ENCODE data around the gene PHKB. TPM values are rescaled to one million over a fixed set of nuclear protein-coding genes. Genes with fewer than 3 reads are reported as not detected.
"Not testable (repeated sequence)": the region's sequence is repeated elsewhere in the genome, so short reads cannot be mapped to it uniquely, and the experiment has no call there.

Gene PHKB
- total and polyA plus RNA-seq, 4 donors, result 24.4 to 86.5 (median 42.7) TPM

GRCh38 chr16:47463771-47464624 is 2.9 kb downstream of the PHKB start:
- intact Hi-C loops (cut with DNase I), result loop anchor here in 1 of 2 donors (10.0 kb wide), 1 partner anchor 171 kb away; no protein-coding TSS in a partner anchor
- 72 to 74% methylated on average over 11 of the region's 11 CpGs for WGBS, 2 donors
- H3K27ac ChIP-seq (ENCODE audit: low read depth in 1 of 2, low read length in 2 of 2), result no peak overlapping the region

GRCh38 chr16:47465919-47466630 is 4.9 kb downstream of the PHKB start:
- WGBS, 2 donors, result 83% methylated on average over 2 of the region's 2 CpGs
- DNase-seq (no peak), ATAC-seq (ENCODE audit: low FRiP score) (no peak)
- Histone ChIP-seq H3K27me3 (ENCODE audit: control insufficient read depth in 1 of 2, insufficient read depth in 2 of 2, low read length in 1 of 2) (no peaks in the 10 kb centered on the region), H3K4me1 (ENCODE audit: control insufficient read depth in 1 of 2, insufficient read depth in 2 of 2, low read length in 2 of 2) (peaks cover 2% of the 10 kb centered on the region in 2 donors), H3K36me3 (ENCODE audit: control insufficient read depth in 1 of 2, insufficient read depth in 2 of 2, low read length in 1 of 2) (no peaks in the 10 kb centered on the region), H3K27ac (ENCODE audit: low read depth in 1 of 2, low read length in 2 of 2) (no peak overlapping the region), H3K4me3 (ENCODE audit: low read length in 2 of 2) (no peak overlapping the region), H3K9me3 (ENCODE audit: control insufficient read depth, low read length) (no peaks in the 10 kb centered on the region)
- intact Hi-C loops (cut with DNase I), result loop anchor here in 1 of 2 donors (10.0 kb wide), 1 partner anchor 169 kb away; no protein-coding TSS in a partner anchor

More at GRCh38 chr16:47463771-47464624, 2.9 kb downstream of the PHKB start:
- ATAC-seq (ENCODE audit: low FRiP score), result no peak
- Histone ChIP-seq H3K4me1 (ENCODE audit: control insufficient read depth in 1 of 2, insufficient read depth in 2 of 2, low read length in 2 of 2) (peaks cover 2 to 4% of the 10 kb centered on the region in 2 donors), H3K4me3 (ENCODE audit: low read length in 2 of 2) (no peak overlapping the region), H3K27me3 (ENCODE audit: control insufficient read depth in 1 of 2, insufficient read depth in 2 of 2, low read length in 1 of 2) (no peaks in the 10 kb centered on the region), H3K9me3 (ENCODE audit: control insufficient read depth, low read length) (no peaks in the 10 kb centered on the region), H3K36me3 (ENCODE audit: control insufficient read depth in 1 of 2, insufficient read depth in 2 of 2, low read length in 1 of 2) (no peaks in the 10 kb centered on the region)
- DNase-seq, result no peak

GRCh38 chr16:47467501-47467900 is 6.4 kb downstream of the PHKB start:
- H3K27ac ChIP-seq (ENCODE audit: low read depth in 1 of 2, low read length in 2 of 2), result no peak overlapping the region
- intact Hi-C loops (cut with DNase I), result loop anchor here in 1 of 2 donors (10.0 kb wide), 1 partner anchor 167 kb away; no protein-coding TSS in a partner anchor
- no peak for ATAC-seq (ENCODE audit: low FRiP score)
- H3K27me3 ChIP-seq (ENCODE audit: control insufficient read depth in 1 of 2, insufficient read depth in 2 of 2, low read length in 1 of 2), result no peaks in the 10 kb centered on the region
- no peak overlapping the region for H3K4me3 ChIP-seq (ENCODE audit: low read length in 2 of 2)
- DNase-seq, result no peak
- peaks cover 2% of the 10 kb centered on the region in 2 donors for H3K4me1 ChIP-seq (ENCODE audit: control insufficient read depth in 1 of 2, insufficient read depth in 2 of 2, low read length in 2 of 2)
- H3K36me3 ChIP-seq (ENCODE audit: control insufficient read depth in 1 of 2, insufficient read depth in 2 of 2, low read length in 1 of 2), result no peaks in the 10 kb centered on the region
- H3K9me3 ChIP-seq (ENCODE audit: control insufficient read depth, low read length), result no peaks in the 10 kb centered on the region
- WGBS, 2 donors, result 83 to 88% methylated on average over 2 of the region's 2 CpGs

DNA sequence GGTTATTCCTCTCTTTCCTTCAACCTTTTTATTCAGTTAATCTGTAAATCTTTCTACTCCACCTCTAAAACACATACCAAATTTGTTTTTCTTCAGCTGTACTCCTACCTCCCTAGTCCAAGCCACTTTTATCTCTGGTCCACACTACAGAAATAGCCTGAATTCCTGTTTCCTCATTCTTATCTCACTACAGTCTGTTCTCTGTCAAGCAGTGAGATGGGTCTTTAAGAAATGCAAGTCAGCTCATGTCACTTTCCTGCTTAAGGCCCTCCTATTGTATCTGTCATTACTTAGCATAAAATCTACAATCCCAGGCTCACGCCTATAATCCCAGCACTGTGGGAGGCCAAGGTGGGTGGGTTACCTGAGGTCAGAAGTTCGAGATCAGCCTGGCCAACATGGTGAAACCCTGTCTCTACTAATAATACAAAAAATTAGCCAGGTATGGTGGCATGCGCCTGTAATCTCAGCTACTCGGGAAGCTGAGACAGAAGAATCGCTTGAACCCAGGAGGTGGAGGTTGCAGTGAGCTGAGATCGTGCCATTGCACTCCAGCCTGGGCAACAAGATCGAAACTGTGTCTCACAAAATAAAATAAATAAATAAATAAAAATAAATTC is 7.0 kb downstream of the PHKB start:
- WGBS, 2 donors, result 95 to 96% methylated on average over 7 of the region's 7 CpGs
- H3K36me3 ChIP-seq (ENCODE audit: control insufficient read depth in 1 of 2, insufficient read depth in 2 of 2, low read length in 1 of 2), result not testable (repeated sequence)

GRCh38 chr16:47469227-47469626 is 8.1 kb downstream of the PHKB start:
- Histone ChIP-seq H3K27me3 (ENCODE audit: control insufficient read depth in 1 of 2, insufficient read depth in 2 of 2, low read length in 1 of 2) (no peaks in the 10 kb centered on the region), H3K27ac (ENCODE audit: low read depth in 1 of 2, low read length in 2 of 2) (no peak overlapping the region), H3K4me1 (ENCODE audit: control insufficient read depth in 1 of 2, insufficient read depth in 2 of 2, low read length in 2 of 2) (peaks cover 0 to 2% of the 10 kb centered on the region in 2 donors), H3K9me3 (ENCODE audit: control insufficient read depth, low read length) (no peaks in the 10 kb centered on the region), H3K4me3 (ENCODE audit: low read length in 2 of 2) (no peak overlapping the region), H3K36me3 (ENCODE audit: control insufficient read depth in 1 of 2, insufficient read depth in 2 of 2, low read length in 1 of 2) (no peaks in the 10 kb centered on the region)
- WGBS, 2 donors, result 95 to 96% methylated on average over 1 of the region's 1 CpG
- ATAC-seq (ENCODE audit: low FRiP score), result no peak
- DNase-seq, result no peak
- intact Hi-C loops (cut with DNase I), result loop anchor here in 1 of 2 donors (10.0 kb wide), 1 partner anchor 166 kb away; no protein-coding TSS in a partner anchor

More for the DNA sequence above, 7.0 kb downstream of the PHKB start:
- ATAC-seq (ENCODE audit: low FRiP score); H3K27me3 ChIP-seq (ENCODE audit: control insufficient read depth in 1 of 2, insufficient read depth in 2 of 2, low read length in 1 of 2); DNase-seq; H3K27ac ChIP-seq (ENCODE audit: low read depth in 1 of 2, low read length in 2 of 2); H3K9me3 ChIP-seq (ENCODE audit: control insufficient read depth, low read length); H3K4me3 ChIP-seq (ENCODE audit: low read length in 2 of 2); H3K4me1 ChIP-seq (ENCODE audit: control insufficient read depth in 1 of 2, insufficient read depth in 2 of 2, low read length in 2 of 2): not testable (repeated sequence)
- intact Hi-C loops (cut with DNase I), result loop anchor here in 1 of 2 donors (10.0 kb wide), 1 partner anchor 167 kb away; no protein-coding TSS in a partner anchor

- 97 to 99% methylated on average over 7 of the region's 7 CpGs for WGBS, 2 donors
These were observed 9.1 kb downstream of the PHKB start for GRCh38 chr16:47470211-47470610.

GRCh38 chr16:47470810-47471209 is 9.7 kb downstream of the PHKB start:
- ATAC-seq (ENCODE audit: low FRiP score) (no peak), DNase-seq (no peak)
- no peaks in the 10 kb centered on the region for H3K27me3 ChIP-seq (ENCODE audit: control insufficient read depth in 1 of 2, insufficient read depth in 2 of 2, low read length in 1 of 2)
- no peak overlapping the region for H3K27ac ChIP-seq (ENCODE audit: low read depth in 1 of 2, low read length in 2 of 2)
- intact Hi-C loops (cut with DNase I), result no loop called here
- H3K9me3 ChIP-seq (ENCODE audit: control insufficient read depth, low read length), result no peaks in the 10 kb centered on the region
- H3K4me3 ChIP-seq (ENCODE audit: low read length in 2 of 2), result no peak overlapping the region
- WGBS, 2 donors, result 96% methylated on average over 1 of the region's 1 CpG
- no peaks in the 10 kb centered on the region for H3K36me3 ChIP-seq (ENCODE audit: control insufficient read depth in 1 of 2, insufficient read depth in 2 of 2, low read length in 1 of 2)
- H3K4me1 ChIP-seq (ENCODE audit: control insufficient read depth in 1 of 2, insufficient read depth in 2 of 2, low read length in 2 of 2), result peaks cover 0 to 2% of the 10 kb centered on the region in 2 donors

More at GRCh38 chr16:47470211-47470610, 9.1 kb downstream of the PHKB start:
- Histone ChIP-seq H3K36me3 (ENCODE audit: control insufficient read depth in 1 of 2, insufficient read depth in 2 of 2, low read length in 1 of 2) (no peaks in the 10 kb centered on the region), H3K27ac (ENCODE audit: low read depth in 1 of 2, low read length in 2 of 2) (no peak overlapping the region), H3K27me3 (ENCODE audit: control insufficient read depth in 1 of 2, insufficient read depth in 2 of 2, low read length in 1 of 2) (no peaks in the 10 kb centered on the region), H3K4me3 (ENCODE audit: low read length in 2 of 2) (no peak overlapping the region), H3K9me3 (ENCODE audit: control insufficient read depth, low read length) (no peaks in the 10 kb centered on the region), H3K4me1 (ENCODE audit: control insufficient read depth in 1 of 2, insufficient read depth in 2 of 2, low read length in 2 of 2) (peaks cover 0 to 2% of the 10 kb centered on the region in 2 donors)
- intact Hi-C loops (cut with DNase I), result no loop called here
- ATAC-seq (ENCODE audit: low FRiP score) (no peak), DNase-seq (no peak)

GRCh38 chr16:47473004-47473403 is 11.9 kb downstream of the PHKB start:
- H3K36me3 ChIP-seq (ENCODE audit: control insufficient read depth in 1 of 2, insufficient read depth in 2 of 2, low read length in 1 of 2); H3K4me3 ChIP-seq (ENCODE audit: low read length in 2 of 2); H3K27me3 ChIP-seq (ENCODE audit: control insufficient read depth in 1 of 2, insufficient read depth in 2 of 2, low read length in 1 of 2); H3K9me3 ChIP-seq (ENCODE audit: control insufficient read depth, low read length); DNase-seq; ATAC-seq (ENCODE audit: low FRiP score); intact Hi-C loops (cut with DNase I); H3K4me1 ChIP-seq (ENCODE audit: control insufficient read depth in 1 of 2, insufficient read depth in 2 of 2, low read length in 2 of 2); H3K27ac ChIP-seq (ENCODE audit: low read depth in 1 of 2, low read length in 2 of 2): not testable (repeated sequence)
- 91 to 94% methylated on average over 2 of the region's 2 CpGs for WGBS, 2 donors

Data from aorta (tissue), 5 donors.